Gastroesophageal sphincter (tissue), 4 donors: ENCODE measurements around the gene GADD45A. TPM values are rescaled to one million over a fixed set of nuclear protein-coding genes. Genes with fewer than 3 reads are reported as not detected.
A peak's percentile ranks its signal among the peaks of the same experiment; 100 is the strongest.

Experiments used
- ATAC-seq: fragments of 150-250 bp; one replicate; pipeline ENCODE4 v1.9.1; 2016; ENCODE audit warnings: mild to moderate bottlenecking, moderate library complexity
- H3K27ac ChIP-seq, 4 donors: fragments of 200-600 bp; sonication (generic) in 3 of 4; 1 replicate in 3 of 4; 2 replicates in 1 of 4; pipeline ENCODE4 v1.5.1; 2016 to 2019
- H3K27me3 ChIP-seq: fragments of 200-600 bp; sonication (generic); one replicate; pipeline ENCODE4 v1.5.1; 2019
- H3K36me3 ChIP-seq, 2 donors: fragments of 200-600 bp; sonication (generic); one replicate each; pipeline ENCODE4 v1.5.1; 2019; ENCODE audit warnings: control low read depth in 1 of 2
- H3K4me1 ChIP-seq, 3 donors: fragments of 200-600 bp; sonication (generic); 1 replicate in 2 of 3; 2 replicates in 1 of 3; pipeline ENCODE4 v1.5.1; 2016 to 2019; ENCODE audit warnings: control low read depth in 2 of 3
- H3K4me3 ChIP-seq, 2 donors: fragments of 200-600 bp; sonication (generic); one replicate each; pipeline ENCODE4 v1.5.1; 2019; ENCODE audit warnings: mild to moderate bottlenecking in 1 of 2, moderate library complexity in 1 of 2
- H3K9me3 ChIP-seq, 3 donors: fragments of 200-600 bp; sonication (generic); one replicate each; pipeline ENCODE4 v1.5.1; 2017 to 2019; ENCODE audit warnings: control low read depth in 2 of 3
- EP300 ChIP-seq: sonication (generic); formaldehyde crosslinking; IDR thresholded peaks from one replicate; pipeline ENCODE4 v1.6.1; 2017; ENCODE audit warnings: antibody characterized with exemption, mild to moderate bottlenecking
- POLR2A ChIP-seq, 2 donors: fragments of 450-650 bp; IDR thresholded peaks; one replicate each; pipeline ENCODE4 v1.6.1; 2017; ENCODE audit warnings: antibody characterized with exemption in 2 of 2, mild to moderate bottlenecking in 2 of 2, moderate library complexity in 1 of 2
- POLR2AphosphoS5 ChIP-seq: sonication (generic); formaldehyde crosslinking; IDR thresholded peaks from one replicate; pipeline ENCODE4 v1.6.1; 2017; ENCODE audit warnings: antibody characterized with exemption
- WGBS, 2 donors: methylation state at CpG; one replicate each; pipeline ENCODE4 v1.1.5; 2018; ENCODE audit warnings: low coverage in 1 of 2; 5-methylcytosine and 5-hydroxymethylcytosine counted together
- total RNA-seq, 4 donors: library from RNA; depleted of rRNA; stranded (reverse); fragments of >200 nt; gene quantifications; one replicate each; pipeline ENCODE4 v1.1.0, GENCODE V29; 2016
- TF ChIP-seq, protein P1 (sequence below), 4 experiments: fragments of 200-600 bp in 2 of 4; fragments of 450-650 bp in 2 of 4; sonication (generic) in 1 of 4; IDR thresholded peaks; one replicate each; pipeline ENCODE4 v1.5.1; 2017 to 2019; ENCODE audit warnings: antibody characterized with exemption in 4 of 4, mild to moderate bottlenecking in 2 of 4, moderate library complexity in 2 of 4

Gene GADD45A
- total RNA-seq, 4 donors from 2014 or later, result 58.7 to 69.9 (median 65.6) TPM

GRCh38 chr1:67648582-67649326 is 36.2 kb upstream of the GADD45A start:
- H3K27ac ChIP-seq, result no peak overlapping the region
- H3K27me3 ChIP-seq, result no peaks in the 10 kb centered on the region
- no peaks in the 10 kb centered on the region for H3K9me3 ChIP-seq
- H3K4me1 ChIP-seq, result peaks cover 0 to 27% (median 11%) of the 10 kb centered on the region in 3 donors
- TF ChIP-seq, protein P1, sequence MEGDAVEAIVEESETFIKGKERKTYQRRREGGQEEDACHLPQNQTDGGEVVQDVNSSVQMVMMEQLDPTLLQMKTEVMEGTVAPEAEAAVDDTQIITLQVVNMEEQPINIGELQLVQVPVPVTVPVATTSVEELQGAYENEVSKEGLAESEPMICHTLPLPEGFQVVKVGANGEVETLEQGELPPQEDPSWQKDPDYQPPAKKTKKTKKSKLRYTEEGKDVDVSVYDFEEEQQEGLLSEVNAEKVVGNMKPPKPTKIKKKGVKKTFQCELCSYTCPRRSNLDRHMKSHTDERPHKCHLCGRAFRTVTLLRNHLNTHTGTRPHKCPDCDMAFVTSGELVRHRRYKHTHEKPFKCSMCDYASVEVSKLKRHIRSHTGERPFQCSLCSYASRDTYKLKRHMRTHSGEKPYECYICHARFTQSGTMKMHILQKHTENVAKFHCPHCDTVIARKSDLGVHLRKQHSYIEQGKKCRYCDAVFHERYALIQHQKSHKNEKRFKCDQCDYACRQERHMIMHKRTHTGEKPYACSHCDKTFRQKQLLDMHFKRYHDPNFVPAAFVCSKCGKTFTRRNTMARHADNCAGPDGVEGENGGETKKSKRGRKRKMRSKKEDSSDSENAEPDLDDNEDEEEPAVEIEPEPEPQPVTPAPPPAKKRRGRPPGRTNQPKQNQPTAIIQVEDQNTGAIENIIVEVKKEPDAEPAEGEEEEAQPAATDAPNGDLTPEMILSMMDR (IDR thresholded peaks at IDR 0.05), result no peak
- TF ChIP-seq POLR2A (IDR thresholded peaks at IDR 0.05) (no peak), POLR2AphosphoS5 (no peak), EP300 (no peak)
- H3K36me3 ChIP-seq, result no peaks in the 10 kb centered on the region
- no peak for ATAC-seq
- 70 to 82% methylated on average over 4 of the region's 6 CpGs for WGBS, 2 donors
- no peak overlapping the region for H3K4me3 ChIP-seq

DNA sequence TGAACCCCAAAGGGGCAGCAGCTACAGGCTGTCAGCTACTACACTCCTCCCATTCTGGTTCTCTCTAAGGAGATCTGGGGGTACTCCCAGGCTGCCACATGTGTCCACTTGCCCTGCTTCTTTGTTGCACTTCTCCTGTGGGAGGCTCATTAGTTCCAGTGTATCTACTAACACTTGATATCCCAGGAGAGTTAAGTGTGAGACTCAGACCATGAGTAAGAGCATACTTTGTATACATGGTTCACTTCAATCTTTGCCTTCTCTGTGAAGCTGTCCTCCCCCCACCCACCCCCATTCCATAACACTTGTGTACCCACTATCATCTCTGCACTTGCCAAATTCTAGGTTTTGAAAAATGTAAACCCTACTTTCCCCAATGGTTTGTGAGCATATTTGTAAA is 34.9 kb upstream of the GADD45A start:
- peaks cover 0 to 26% (median 11%) of the 10 kb centered on the region in 3 donors for H3K4me1 ChIP-seq
- no peak for ATAC-seq
- H3K9me3 ChIP-seq, result no peaks in the 10 kb centered on the region
- H3K36me3 ChIP-seq, result no peaks in the 10 kb centered on the region
- H3K27ac ChIP-seq, result no peak overlapping the region
- no peak overlapping the region for H3K4me3 ChIP-seq
- H3K27me3 ChIP-seq, result no peaks in the 10 kb centered on the region
- TF ChIP-seq, protein P1 (IDR thresholded peaks at IDR 0.05), result no peak
- TF ChIP-seq POLR2AphosphoS5 (no peak), POLR2A (IDR thresholded peaks at IDR 0.05) (no peak), EP300 (no peak)

DNA sequence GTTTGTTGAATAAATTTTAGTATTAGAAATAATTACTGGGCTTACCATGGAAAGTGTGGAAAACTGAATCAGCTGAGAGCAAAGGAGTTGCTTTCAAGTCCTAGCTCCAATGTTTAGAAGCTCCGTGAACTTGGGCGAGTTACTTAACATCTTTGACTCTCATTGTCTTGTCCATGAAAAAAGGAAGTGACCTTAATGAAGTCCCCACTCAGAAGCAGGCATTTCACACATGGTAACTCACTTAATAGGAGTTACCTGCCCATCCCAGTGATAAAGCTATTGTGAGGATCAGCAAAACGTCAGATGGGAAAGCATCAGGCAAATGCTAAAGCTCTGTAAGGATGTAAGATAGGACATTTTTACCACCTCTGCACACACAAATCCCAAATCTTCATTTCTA is 34.0 kb upstream of the GADD45A start:
- Histone ChIP-seq H3K9me3 (no peaks in the 10 kb centered on the region), H3K27ac (no peak overlapping the region), H3K4me1 (peaks cover 0 to 17% (median 7%) of the 10 kb centered on the region in 3 donors), H3K36me3 (no peaks in the 10 kb centered on the region), H3K27me3 (no peaks in the 10 kb centered on the region), H3K4me3 (no peak overlapping the region)
- no peak for ATAC-seq
- 74 to 77% methylated on average over 3 of the region's 3 CpGs for WGBS, 2 donors
- no peak for TF ChIP-seq POLR2A (IDR thresholded peaks at IDR 0.05)

GRCh38 chr1:67652800-67653199 is 32.2 kb upstream of the GADD45A start:
- Histone ChIP-seq H3K4me3 (no peak overlapping the region), H3K36me3 (no peaks in the 10 kb centered on the region), H3K9me3 (no peaks in the 10 kb centered on the region), H3K27me3 (no peaks in the 10 kb centered on the region), H3K4me1 (no peaks in the 10 kb centered on the region), H3K27ac (no peak overlapping the region)
- ATAC-seq, result peak; percentile 82
- no peak for TF ChIP-seq POLR2AphosphoS5
- TF ChIP-seq, protein P1 (IDR thresholded peaks at IDR 0.05), result no peak
- TF ChIP-seq POLR2A (IDR thresholded peaks at IDR 0.05), result no peak
- TF ChIP-seq EP300, result no peak
- 75 to 100% methylated on average over 1 to 2 of the region's 2 CpGs for WGBS, 2 donors

- no peak overlapping the region for H3K27ac ChIP-seq
- no peaks in the 10 kb centered on the region for H3K9me3 ChIP-seq
- TF ChIP-seq, protein P1 (IDR thresholded peaks at IDR 0.05), result no peak
- TF ChIP-seq EP300, result no peak
- TF ChIP-seq POLR2AphosphoS5, result no peak
- no peak for TF ChIP-seq POLR2A (IDR thresholded peaks at IDR 0.05)
- no peak overlapping the region for H3K4me3 ChIP-seq
- no peaks in the 10 kb centered on the region for H3K36me3 ChIP-seq
- H3K4me1 ChIP-seq, result no peaks in the 10 kb centered on the region
- no peaks in the 10 kb centered on the region for H3K27me3 ChIP-seq
- no peak for ATAC-seq
Measured at GRCh38 chr1:67653304-67653703, 31.7 kb upstream of the GADD45A start.
